CMK (cell line): ENCODE results near the gene SQOR.

Source experiments
- DNase-seq: peaks from one replicate; pipeline ENCODE4 v3.0.0-alpha.2; 2010; ENCODE audit warnings: low read depth

Gene SQOR

GRCh38 chr15:45634432-45635190 lies at the start of gene SQOR:
Gene SQOR (plus strand): TSS chr15:45635029. CDS start chr15:45658924, 23,895 bp downstream.
- no peak for DNase-seq

GRCh38 chr15:45585069-45585791 lies 49.6 kb upstream of the SQOR start:
- no peak for DNase-seq

GRCh38 chr15:45586125-45586524 lies 48.7 kb upstream of the SQOR start:
- DNase-seq = no peak

- DNase-seq = no peak
Observed at GRCh38 chr15:45586601-45587094, 48.2 kb upstream of the SQOR start.

GRCh38 chr15:45587095-45587862 lies 47.5 kb upstream of the SQOR start, which contains the start of gene BLOC1S6:
Gene BLOC1S6 (plus strand): TSS chr15:45587379. CDS start chr15:45587444, 65 bp downstream.
- DNase-seq = peak; percentile 86

- DNase-seq = no peak
Observed at GRCh38 chr15:45587863-45588170, 47.0 kb upstream of the SQOR start.

- no peak for DNase-seq
Observed at GRCh38 chr15:45588219-45588875, 46.5 kb upstream of the SQOR start.

- DNase-seq = no peak
Observed at GRCh38 chr15:45589256-45589655, 45.6 kb upstream of the SQOR start.

- no peak for DNase-seq
Observed at GRCh38 chr15:45594319-45594718, 40.5 kb upstream of the SQOR start.

- no peak for DNase-seq
Observed at GRCh38 chr15:45594835-45595530, 39.8 kb upstream of the SQOR start.

- no peak for DNase-seq
Observed at GRCh38 chr15:45603881-45604280, 30.9 kb upstream of the SQOR start.

GRCh38 chr15:45604326-45604725 lies 30.5 kb upstream of the SQOR start:
- DNase-seq = no peak

- DNase-seq = no peak
Observed at GRCh38 chr15:45606413-45606812, 28.4 kb upstream of the SQOR start.

- no peak for DNase-seq
Observed at GRCh38 chr15:45606841-45607240, 28.0 kb upstream of the SQOR start.

GRCh38 chr15:45611305-45611704 lies 23.5 kb upstream of the SQOR start:
- no peak for DNase-seq

GRCh38 chr15:45612790-45613415 lies 21.9 kb upstream of the SQOR start:
- no peak for DNase-seq

- DNase-seq = no peak
Observed at GRCh38 chr15:45616901-45617323, 17.9 kb upstream of the SQOR start.

GRCh38 chr15:45618813-45619212 lies 16.0 kb upstream of the SQOR start:
- DNase-seq = no peak

- DNase-seq = no peak
Observed at GRCh38 chr15:45628136-45628535, 6.7 kb upstream of the SQOR start.

GRCh38 chr15:45630917-45631691 lies 3.7 kb upstream of the SQOR start:
- no peak for DNase-seq
